Endothelial cell of umbilical vein (primary cell): ENCODE data around the gene TYW5. TPM values are rescaled to one million over a fixed set of nuclear protein-coding genes. Genes with fewer than 3 reads are reported as not detected.

Experiments
- BruUV-seq: library from RNA; stranded (reverse); fragments of 400-500 nt; replicated peaks from 2 replicates; lab custom pipeline; 2021; lab: Mats Ljungman, UMichigan
- CTCF ChIA-PET: fragments of 300-600, 350-600 bp; sonication (Branson Sonifier 250); formaldehyde crosslinking; loops from one replicate; lab custom pipeline; 2021; ENCODE audit warnings: antibody characterized with exemption, inconsistent platforms; lab: Charles Lee
- POLR2A ChIA-PET: fragments of 300-600, 350-600 bp; sonication (Branson Sonifier 250); formaldehyde crosslinking; loops from one replicate; lab custom pipeline; 2021; ENCODE audit warnings: antibody characterized with exemption, inconsistent platforms; lab: Charles Lee
- DNase-seq: peaks from one replicate; pipeline ENCODE4 v3.0.0-alpha.2; 2011; ENCODE audit warnings: low read depth, low spot score
- FAIRE-seq: peaks from 2 replicates; lab custom pipeline; 2011; peaks lifted over from hg19 to GRCh38; lab: Jason Lieb, UNC
- H2AFZ ChIP-seq: 2 replicates; pipeline ENCODE4 v1.6.0; 2012; ENCODE audit warnings: low read depth, low read length, control low read depth, inconsistent platforms
- H3K27ac ChIP-seq: 2 replicates; pipeline ENCODE4 v1.5.1; 2011; ENCODE audit warnings: low read depth, mild to moderate bottlenecking, control low read depth, low read length, moderate library complexity; ENCODE audit not compliant: insufficient read depth
- H3K27me3 ChIP-seq, 2 experiments: 2 replicates each; pipeline versions ENCODE4 v1.6.0 to v1.6.1; 2011; ENCODE audit warnings: low read length in 2 of 2, mixed read lengths in 1 of 2; ENCODE audit not compliant: control insufficient read depth in 2 of 2, insufficient read depth in 2 of 2
- H3K36me3 ChIP-seq, 2 experiments: 2 replicates in 1 of 2; 3 replicates in 1 of 2; pipeline ENCODE4 v1.5.1; 2011; ENCODE audit warnings: low read length in 2 of 2, mild to moderate bottlenecking in 1 of 2, moderate library complexity in 1 of 2; ENCODE audit not compliant: control insufficient read depth in 2 of 2, insufficient read depth in 2 of 2; ENCODE audit errors: extremely low read depth in 1 of 2
- H3K4me1 ChIP-seq: 3 replicates; pipeline ENCODE4 v1.5.1; 2011; ENCODE audit warnings: mild to moderate bottlenecking, low read length; ENCODE audit not compliant: control insufficient read depth, insufficient read depth; ENCODE audit errors: extremely low read depth
- H3K4me2 ChIP-seq: 2 replicates; pipeline ENCODE4 v1.6.1; 2011; ENCODE audit warnings: low read length, control low read depth, mixed read lengths; ENCODE audit not compliant: insufficient read depth
- H3K4me3 ChIP-seq, 3 experiments: fragments of 200-600 bp in 1 of 3; sonication (generic), shearing (Covaris generic) in 1 of 3; replicated peaks in 1 of 3; 2 replicates each; pipeline ENCODE4 v1.5.1; 2011 to 2016; ENCODE audit warnings: control low read depth in 3 of 3, low read length in 3 of 3, mild to moderate bottlenecking in 2 of 3, inconsistent platforms in 1 of 3, low read depth in 1 of 3, moderate library complexity in 1 of 3; ENCODE audit not compliant: insufficient read depth in 1 of 3
- H3K79me2 ChIP-seq: 2 replicates; pipeline ENCODE4 v1.6.0; 2012; ENCODE audit warnings: low read length, inconsistent platforms; ENCODE audit not compliant: control insufficient read depth, insufficient read depth
- H3K9ac ChIP-seq: replicated peaks from 2 replicates; pipeline ENCODE3; 2011; ENCODE audit warnings: low read length, control low read depth; ENCODE audit not compliant: insufficient read depth; ENCODE audit errors: extremely low read depth
- H3K9me1 ChIP-seq: replicated peaks from 3 replicates; pipeline ENCODE4 v1.6.0; 2011; ENCODE audit warnings: mild to moderate bottlenecking, low read length; ENCODE audit not compliant: control insufficient read depth, insufficient read depth; ENCODE audit errors: extremely low read depth
- H3K9me3 ChIP-seq: replicated peaks from 2 replicates; pipeline ENCODE4 v1.5.1; 2012; ENCODE audit warnings: low read length, inconsistent platforms; ENCODE audit not compliant: control insufficient read depth, insufficient read depth
- H4K20me1 ChIP-seq: replicated peaks from 2 replicates; pipeline ENCODE3; 2011; ENCODE audit warnings: mild to moderate bottlenecking, low read length; ENCODE audit not compliant: control insufficient read depth, insufficient read depth; ENCODE audit errors: extremely low read depth
- EZH2 ChIP-seq: IDR thresholded peaks from 2 replicates; pipeline ENCODE4 v1.6.1; 2012; ENCODE audit warnings: borderline replicate concordance, low read depth, mild to moderate bottlenecking, moderate library complexity, low read length, inconsistent platforms; ENCODE audit not compliant: severe bottlenecking
- FOS ChIP-seq: IDR thresholded peaks from 2 replicates; pipeline ENCODE4 v1.6.1; 2011; ENCODE audit warnings: mild to moderate bottlenecking, low read length, moderate library complexity, borderline replicate concordance; ENCODE audit not compliant: insufficient read depth
- GATA2 ChIP-seq: IDR thresholded peaks from 2 replicates; pipeline ENCODE4 v1.7.0; 2011; ENCODE audit warnings: low read depth, mild to moderate bottlenecking, moderate library complexity, mixed read lengths, low read length; ENCODE audit not compliant: insufficient read length, insufficient read depth
- JUN ChIP-seq: IDR thresholded peaks from 2 replicates; pipeline ENCODE4 v1.6.1; 2011; ENCODE audit warnings: borderline replicate concordance, low read depth; ENCODE audit not compliant: insufficient read length, insufficient read depth
- MYC ChIP-seq: IDR thresholded peaks from one replicate; pipeline ENCODE4 v1.6.1; 2011; ENCODE audit warnings: mild to moderate bottlenecking, low read depth, low read length
- POLR2A ChIP-seq: IDR thresholded peaks from 2 replicates; pipeline ENCODE4 v1.6.1; 2012; ENCODE audit warnings: low read depth, mild to moderate bottlenecking, control low read depth, low read length
- POLR2AphosphoS5 ChIP-seq: IDR thresholded peaks from 2 replicates; pipeline ENCODE4 v1.6.1; 2012; ENCODE audit warnings: low read depth, mild to moderate bottlenecking, control low read depth, low read length, moderate library complexity; ENCODE audit not compliant: insufficient read depth
- dilution Hi-C: fragments of 300-500 bp; cut with MboI; formaldehyde crosslinking; loops from one replicate; pipeline ENCODE4 v1.15.0; 2019; ENCODE audit warnings: low sequenced_read_pairs; ENCODE audit not compliant: extremely low pct_ligation_motif_present
- intact Hi-C: fragments of 100-400 bp; cut with micrococcal nuclease; formaldehyde crosslinking; loops from one replicate; pipeline ENCODE4 v1.10.0; 2022
- polyA plus RNA-seq, 4 experiments: library from polyadenylated mRNA; depleted of rRNA in 3 of 4; stranded (reverse) in 3 of 4; unstranded in 1 of 4; fragments of >200 nt; gene quantifications; 2 replicates each; pipeline versions ENCODE4 v1.2.1 to v1.2.3, GENCODE V29; 2011 to 2012; ENCODE audit warnings: missing spikeins in 1 of 4
- total RNA-seq: library from RNA; stranded (reverse); gene quantifications from 2 replicates; pipeline ENCODE4 v1.2.3, GENCODE V29; 2021
- TF ChIP-seq, protein P1 (sequence below): IDR thresholded peaks from 2 replicates; pipeline ENCODE4 v1.6.1; 2011; ENCODE audit not compliant: insufficient read depth, insufficient read length
- TF ChIP-seq, protein P2 (sequence below), 2 donors: IDR thresholded peaks; 1 replicate in 1 of 2; 2 replicates in 1 of 2; pipeline ENCODE4 v1.5.1; 2011; ENCODE audit warnings: low read length in 2 of 2, mild to moderate bottlenecking in 2 of 2, moderate library complexity in 2 of 2, control low read depth in 1 of 2, inconsistent platforms in 1 of 2, low read depth in 1 of 2; ENCODE audit not compliant: insufficient read depth in 1 of 2; ENCODE audit errors: extremely low read depth in 1 of 2

Gene TYW5
- total and polyA plus RNA-seq, 2 donors (not counting 3 experiments of a cell fraction or from before 2014, with no cell fraction given) = 2.6 to 8.9 TPM

DNA sequence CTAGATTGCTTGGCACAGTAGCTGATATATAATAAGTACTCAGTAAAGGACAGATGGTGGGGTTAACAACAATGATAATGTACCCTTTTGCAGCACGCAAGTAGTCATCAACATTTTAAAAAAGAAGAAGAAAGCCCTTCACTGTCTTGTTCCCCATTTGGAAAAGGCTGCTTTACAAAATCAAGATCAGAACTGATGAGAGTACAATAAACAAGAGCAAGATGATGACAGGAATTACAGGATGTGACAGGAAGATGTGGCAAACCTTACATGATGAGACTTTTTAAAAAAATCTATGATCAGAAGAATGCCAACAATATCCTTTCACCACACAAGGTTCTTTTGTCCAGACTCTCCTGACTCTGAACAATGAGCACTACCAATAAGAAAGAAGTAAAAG, 9.1 kb downstream of the TYW5 start:
- Histone ChIP-seq H3K9ac (no peak overlapping the region), H3K4me2 (no peak overlapping the region), H3K4me3 (no peak overlapping the region), H3K9me3 (no peaks in the 10 kb centered on the region), H3K27me3 (no peaks in the 10 kb centered on the region), H3K9me1 (no peaks in the 10 kb centered on the region), H3K79me2 (peaks cover 5% of the 10 kb centered on the region), H2AFZ (no peak overlapping the region), H3K27ac (no peak overlapping the region), H4K20me1 (no peaks in the 10 kb centered on the region), H3K4me1 (no peaks in the 10 kb centered on the region), H3K36me3 (peaks cover 9 to 10% of the 10 kb centered on the region in 2 experiments)
- DNase-seq = no peak
- BruUV-seq = no TSS peak
- intact Hi-C loops (no loop called here), dilution Hi-C loops (no loop called here)
- ChIA-PET POLR2A (no interaction called here), CTCF (no interaction called here)
- TF ChIP-seq, protein P1, sequence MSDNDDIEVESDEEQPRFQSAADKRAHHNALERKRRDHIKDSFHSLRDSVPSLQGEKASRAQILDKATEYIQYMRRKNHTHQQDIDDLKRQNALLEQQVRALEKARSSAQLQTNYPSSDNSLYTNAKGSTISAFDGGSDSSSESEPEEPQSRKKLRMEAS = no peak
- TF ChIP-seq MYC = no peak
- TF ChIP-seq POLR2A = no peak
- TF ChIP-seq GATA2 = no peak
- TF ChIP-seq JUN = no peak
- no peak for TF ChIP-seq POLR2AphosphoS5
- no peak for TF ChIP-seq EZH2
- TF ChIP-seq, protein P2, sequence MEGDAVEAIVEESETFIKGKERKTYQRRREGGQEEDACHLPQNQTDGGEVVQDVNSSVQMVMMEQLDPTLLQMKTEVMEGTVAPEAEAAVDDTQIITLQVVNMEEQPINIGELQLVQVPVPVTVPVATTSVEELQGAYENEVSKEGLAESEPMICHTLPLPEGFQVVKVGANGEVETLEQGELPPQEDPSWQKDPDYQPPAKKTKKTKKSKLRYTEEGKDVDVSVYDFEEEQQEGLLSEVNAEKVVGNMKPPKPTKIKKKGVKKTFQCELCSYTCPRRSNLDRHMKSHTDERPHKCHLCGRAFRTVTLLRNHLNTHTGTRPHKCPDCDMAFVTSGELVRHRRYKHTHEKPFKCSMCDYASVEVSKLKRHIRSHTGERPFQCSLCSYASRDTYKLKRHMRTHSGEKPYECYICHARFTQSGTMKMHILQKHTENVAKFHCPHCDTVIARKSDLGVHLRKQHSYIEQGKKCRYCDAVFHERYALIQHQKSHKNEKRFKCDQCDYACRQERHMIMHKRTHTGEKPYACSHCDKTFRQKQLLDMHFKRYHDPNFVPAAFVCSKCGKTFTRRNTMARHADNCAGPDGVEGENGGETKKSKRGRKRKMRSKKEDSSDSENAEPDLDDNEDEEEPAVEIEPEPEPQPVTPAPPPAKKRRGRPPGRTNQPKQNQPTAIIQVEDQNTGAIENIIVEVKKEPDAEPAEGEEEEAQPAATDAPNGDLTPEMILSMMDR (IDR thresholded peaks at IDR 0.05; ENCODE audit: extremely low read depth in 1 of 2, insufficient read depth in 1 of 2, low read depth in 1 of 2, low read length in 2 of 2) = no peak
- TF ChIP-seq FOS = no peak
- no peak for FAIRE-seq
